Chondrocyte (in vitro differentiated cells): ENCODE data around the gene NSRP1. TPM values are rescaled to one million over a fixed set of nuclear protein-coding genes. Genes with fewer than 3 reads are reported as not detected.

Experiments used
- DNase-seq: peaks from one replicate; pipeline ENCODE4 v3.0.0; 2021; ENCODE audit warnings: mixed read lengths, low spot score
- H3K27ac Mint-ChIP-seq: one replicate; pipeline ENCODE4 v1.8.0; 2021; ENCODE audit warnings: mild to moderate bottlenecking, moderate library complexity, mixed read lengths; ENCODE audit not compliant: unreplicated experiment
- H3K27me3 Mint-ChIP-seq: 2 replicates; pipeline ENCODE4 v1.8.0; 2021; ENCODE audit warnings: low read depth, mixed read lengths
- H3K36me3 Mint-ChIP-seq: 2 replicates; pipeline ENCODE4 v1.8.0; 2021; ENCODE audit warnings: low read depth, mixed read lengths
- H3K4me1 Mint-ChIP-seq: 2 replicates; pipeline ENCODE4 v1.8.0; 2021; ENCODE audit warnings: low read depth, mild to moderate bottlenecking, mixed read lengths
- H3K4me3 Mint-ChIP-seq: one replicate; pipeline ENCODE4 v1.8.0; 2021; ENCODE audit warnings: mild to moderate bottlenecking, moderate library complexity, mixed read lengths; ENCODE audit not compliant: unreplicated experiment
- H3K9me3 Mint-ChIP-seq: 2 replicates; pipeline ENCODE4 v1.8.0; 2021; ENCODE audit warnings: low read depth, mixed read lengths
- CTCF ChIP-seq: fragments of 200-600 bp; sonication (generic); IDR thresholded peaks from 2 replicates; pipeline ENCODE4 v1.5.0; 2021; ENCODE audit warnings: antibody characterized with exemption, mild to moderate bottlenecking, moderate library complexity
- total RNA-seq: library from RNA; stranded (reverse); gene quantifications from 3 replicates; pipeline ENCODE4 v1.2.1, GENCODE V29; 2021

The NSRP1 gene
- total RNA-seq, 1 donor from 2014 or later: 19.2 TPM

DNA sequence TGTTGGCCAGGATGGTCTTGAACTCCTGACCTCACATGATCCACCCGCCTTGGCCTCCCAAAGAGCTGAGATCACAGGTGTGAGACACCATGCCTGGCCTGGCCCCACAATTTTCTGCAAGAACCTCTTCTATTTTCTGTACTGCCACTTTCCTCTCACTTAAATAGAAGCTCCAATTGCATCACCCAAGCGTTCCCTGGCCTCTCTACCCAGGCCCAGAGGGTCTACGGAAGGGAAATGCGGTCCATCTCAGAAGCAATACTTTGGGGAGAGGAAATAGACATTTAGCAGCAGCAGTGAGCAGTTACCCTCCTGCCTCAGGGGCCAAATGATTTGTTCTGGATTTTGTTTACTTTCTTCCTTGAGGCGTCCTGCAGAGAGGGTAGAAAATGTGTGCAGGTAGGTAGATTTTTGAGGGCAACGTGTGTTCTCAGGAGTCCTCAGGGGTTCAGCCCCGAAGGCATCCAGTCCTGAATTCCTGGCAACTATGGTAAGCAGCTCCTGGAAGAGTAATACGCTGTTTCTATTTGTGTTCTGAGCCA is 107.9 kb downstream of the NSRP1 start:
- H3K4me3 Mint-ChIP-seq: no peak overlapping the region
- TF ChIP-seq CTCF: no peak

GRCh38 chr17:30225112-30225511 is 108.5 kb downstream of the NSRP1 start:
- Mint-ChIP-seq H3K9me3 (no peaks in the 10 kb centered on the region), H3K4me1 (peaks cover 23% of the 10 kb centered on the region), H3K27ac (no peak overlapping the region), H3K27me3 (peaks cover 10% of the 10 kb centered on the region), H3K36me3 (no peaks in the 10 kb centered on the region), H3K4me3 (no peak overlapping the region)
- no peak for DNase-seq
- no peak for TF ChIP-seq CTCF

More for the DNA sequence above, 107.9 kb downstream of the NSRP1 start:
- no peaks in the 10 kb centered on the region for H3K36me3 Mint-ChIP-seq
- DNase-seq: no peak
- H3K27me3 Mint-ChIP-seq: peaks cover 10% of the 10 kb centered on the region
- peaks cover 23% of the 10 kb centered on the region for H3K4me1 Mint-ChIP-seq
- H3K27ac Mint-ChIP-seq: no peak overlapping the region
- H3K9me3 Mint-ChIP-seq: no peaks in the 10 kb centered on the region

DNA sequence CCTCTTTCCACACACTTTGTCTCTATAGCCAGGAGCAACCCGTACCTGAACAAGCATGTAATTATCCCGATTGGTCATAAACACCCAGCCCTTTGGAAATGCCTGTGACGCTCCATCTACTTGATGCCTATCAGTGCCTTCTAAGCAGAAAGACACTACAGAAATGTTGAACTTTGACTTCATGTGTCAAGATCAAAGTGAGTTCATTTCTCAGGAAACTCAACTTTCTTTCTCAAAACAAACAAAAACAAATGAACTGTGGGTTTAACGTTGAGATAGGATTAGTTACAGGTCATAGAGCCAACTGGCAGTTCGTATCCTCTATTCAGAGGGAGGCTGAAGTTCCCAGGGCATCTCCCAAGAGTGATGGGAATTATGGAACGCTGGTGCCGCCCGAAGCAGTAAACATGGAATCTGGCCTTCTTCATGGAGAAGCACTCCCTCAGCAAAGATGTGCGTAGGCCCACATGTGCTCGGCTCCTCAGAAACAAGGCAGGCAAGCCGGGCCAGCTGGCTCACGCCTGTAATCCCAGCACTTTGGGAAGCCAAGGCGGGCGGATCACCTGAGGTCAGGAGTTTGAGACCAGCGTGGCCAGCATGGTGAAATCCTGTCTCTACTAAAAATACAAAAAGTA is 109.4 kb downstream of the NSRP1 start:
- H3K4me3 Mint-ChIP-seq: no peak overlapping the region

GRCh38 chr17:30226878-30227277 is 110.3 kb downstream of the NSRP1 start:
- Mint-ChIP-seq H3K27me3 (peaks cover 16% of the 10 kb centered on the region), H3K36me3 (no peaks in the 10 kb centered on the region), H3K27ac (no peak overlapping the region), H3K4me1 (peaks cover 23% of the 10 kb centered on the region), H3K4me3 (no peak overlapping the region), H3K9me3 (no peaks in the 10 kb centered on the region)
- TF ChIP-seq CTCF: no peak
- no peak for DNase-seq

More for the DNA sequence above, 109.4 kb downstream of the NSRP1 start:
- H3K4me1 Mint-ChIP-seq: peaks cover 23% of the 10 kb centered on the region
- H3K9me3 Mint-ChIP-seq: no peaks in the 10 kb centered on the region
- H3K36me3 Mint-ChIP-seq: no peaks in the 10 kb centered on the region
- TF ChIP-seq CTCF: no peak
- H3K27ac Mint-ChIP-seq: no peak overlapping the region
- no peak for DNase-seq
- peaks cover 16% of the 10 kb centered on the region for H3K27me3 Mint-ChIP-seq

GRCh38 chr17:30228011-30228410 is 111.4 kb downstream of the NSRP1 start:
- no peak overlapping the region for H3K27ac Mint-ChIP-seq
- H3K4me3 Mint-ChIP-seq: no peak overlapping the region
- no peak for TF ChIP-seq CTCF

More at GRCh38 chr17:30228011-30228410, 111.4 kb downstream of the NSRP1 start:
- DNase-seq: no peak
- Mint-ChIP-seq H3K4me1 (peaks cover 23% of the 10 kb centered on the region), H3K36me3 (no peaks in the 10 kb centered on the region), H3K9me3 (no peaks in the 10 kb centered on the region), H3K27me3 (peaks cover 24% of the 10 kb centered on the region)
